ENCODE measurements around the gene PGGT1B. TPM values are rescaled to one million over a fixed set of nuclear protein-coding genes. Genes with fewer than 3 reads are reported as not detected.

PGGT1B gene
- total and polyA plus RNA-seq, 2 of the 8 experiments (the other 6 are each of a cell fraction or from before 2014, with no cell fraction given), result 1.9 to 43.1 TPM

GRCh38 chr5:115179394-115180164 lies 83.1 kb downstream of the PGGT1B start:
- H3K9ac ChIP-seq (replicated peaks in 1 of 4; ENCODE audit: extremely low read depth in 1 of 4, low read depth in 3 of 4, low read length in 3 of 4), result no peak overlapping the region; a peak in 1 of 7 replicates
- no peak overlapping the region for H3K23ac ChIP-seq (ENCODE audit: insufficient read length)
- H2BK5ac ChIP-seq (ENCODE audit: low read depth, low read length), result no peak overlapping the region
- 0 out of 2 replicates have a peak overlapping the region, but pooled peaks have one; percentile 30 for H2BK12ac ChIP-seq (ENCODE audit: low read depth, low read length)
- no peaks in the 10 kb centered on the region for H4K20me1 ChIP-seq (replicated peaks in 1 of 2; ENCODE audit: control insufficient read depth in 1 of 2, insufficient read depth in 2 of 2, low read length in 2 of 2)
- FAIRE-seq (no peak), DNase-seq (ENCODE audit: low read depth in 1 of 2, low spot score in 2 of 2) (peak in 1 of 2 experiments; percentile 69)
- no peak overlapping the region for H4K91ac ChIP-seq (replicated peaks; ENCODE audit: insufficient read length, low read length)
- ChIA-PET POLR2A (ENCODE audit: partially characterized antibody) (interaction anchor here (1.1 to 3.0 kb wide), 3 partner anchors 9 to 15 kb away, joined by 3 to 13 read pairs (median 8); partner anchors contain the start of gene TRIM36), CTCF (ENCODE audit: partially characterized antibody) (interaction anchor here (0.9 to 3.7 kb wide), 8 partner anchors 9 to 87 kb away, joined by 3 to 16 read pairs (median 5); partner anchors contain the start of gene TRIM36)
- peaks cover 12% of the 10 kb centered on the region; the same call in 1 of the 2 replicates for H3K23me2 ChIP-seq (ENCODE audit: low read depth, low read length)
- no peak overlapping the region for H2BK20ac ChIP-seq (ENCODE audit: low read length)
- WGBS, 2 experiments (ENCODE audit: extremely low coverage in 1 of 2, insufficient coverage in 1 of 2, insufficient read length in 1 of 2, insufficient replicate concordance in 2 of 2, low coverage in 1 of 2, low lambda C conversion rate in 2 of 2, missing lambda C conversion rate in 1 of 2), result 3% methylated on average over 51 of the region's 56 CpGs; no CpG with 5 or more reads in 1 of the 2 experiments
- no peaks in the 10 kb centered on the region for H3K36me3 ChIP-seq (ENCODE audit: control insufficient read depth in 2 of 4, insufficient read depth in 4 of 4, low read length in 3 of 4)
- no peak overlapping the region for H3K18ac ChIP-seq (ENCODE audit: extremely low read depth, low read length)
- no peak overlapping the region for H2BK15ac ChIP-seq (ENCODE audit: low read length)
- peak overlapping the region; percentile 86; the same call in 1 of the 2 replicates for H2AFZ ChIP-seq (ENCODE audit: low read length)
- no peaks in the 10 kb centered on the region for H3K79me1 ChIP-seq (ENCODE audit: low read depth, low read length)
- no peak overlapping the region; the same call in 1 of the 2 replicates for H4K8ac ChIP-seq (ENCODE audit: extremely low read depth, insufficient read depth, low read length)
- H3K79me2 ChIP-seq (ENCODE audit: control insufficient read depth in 1 of 2, insufficient read depth in 2 of 2, low read length in 2 of 2), result no peaks in the 10 kb centered on the region
- H3K56ac ChIP-seq (replicated peaks; ENCODE audit: insufficient read length, low read depth, low read length), result no peak overlapping the region
- no peak overlapping the region for H3K14ac ChIP-seq (ENCODE audit: insufficient read length)
- H2AK5ac ChIP-seq (ENCODE audit: low read depth, low read length), result no peak overlapping the region
- peaks cover 25 to 55% (median 51%) of the 10 kb centered on the region in 4 experiments for H3K27me3 ChIP-seq (replicated peaks in 1 of 4; ENCODE audit: control insufficient read depth in 3 of 4, extremely low read depth in 1 of 4, insufficient read depth in 3 of 4, low read length in 3 of 4)
- H3K4me1 ChIP-seq (replicated peaks in 1 of 4; ENCODE audit: control insufficient read depth in 3 of 4, insufficient read depth in 4 of 4, low read length in 3 of 4), result peaks cover 0 to 4% (median 2%) of the 10 kb centered on the region in 4 experiments; a peak in 5 of 7 replicates
- H3K4ac ChIP-seq (replicated peaks; ENCODE audit: insufficient read length, low read depth, low read length), result no peak overlapping the region
- H2BK120ac ChIP-seq (replicated peaks; ENCODE audit: low read depth, low read length), result no peak overlapping the region
- peak overlapping the region; percentile 38 to 67 (median 54) for H3K4me3 ChIP-seq (ENCODE audit: extremely low read depth in 1 of 4, insufficient read depth in 2 of 4, low read depth in 3 of 4, low read length in 4 of 4)
- H4K5ac ChIP-seq (ENCODE audit: insufficient read length, low read depth, low read length), result no peak overlapping the region
- peak overlapping the region; percentile 81 to 91 for H3K4me2 ChIP-seq (ENCODE audit: insufficient read depth in 1 of 2, low read depth in 2 of 2, low read length in 2 of 2)
- no peak overlapping the region for H3K27ac ChIP-seq (ENCODE audit: low read depth, low read length)
- no peaks in the 10 kb centered on the region for H3K9me3 ChIP-seq (ENCODE audit: insufficient read depth in 2 of 2, low read depth in 1 of 2, low read length in 1 of 2)
- TF ChIP-seq USF2 (IDR thresholded peaks at IDR 0.05; ENCODE audit: low read length), result no peak
- TF ChIP-seq RBBP5 (IDR thresholded peaks at IDR 0.05; ENCODE audit: borderline replicate concordance, low read depth, low read length), result no peak
- peak; percentile 41 for TF ChIP-seq KDM4A (IDR thresholded peaks at IDR 0.05; ENCODE audit: low read depth, low read length, severe bottlenecking)
- TF ChIP-seq RXRA (IDR thresholded peaks at IDR 0.05; ENCODE audit: insufficient read depth, low read depth, low read length), result no peak
- peak; percentile 18; the same call in 1 of the 2 replicates for TF ChIP-seq KDM1A (IDR thresholded peaks at IDR 0.05; ENCODE audit: borderline replicate concordance, low read length)
- no peak for TF ChIP-seq SIX5 (IDR thresholded peaks at IDR 0.05; ENCODE audit: low read depth, low read length)
- no peak for TF ChIP-seq SIN3A (conservative IDR thresholded peaks at IDR 0.05 in 1 of 2, IDR thresholded peaks at IDR 0.05 in 1 of 2; ENCODE audit: low read depth in 1 of 2, low read length in 2 of 2)
- peak in 1 of 2 experiments; percentile 54; a peak in 1 of 4 replicates for TF ChIP-seq HDAC2 (IDR thresholded peaks at IDR 0.05; ENCODE audit: borderline replicate concordance in 1 of 2, low read depth in 2 of 2, low read length in 2 of 2)
- no peak for TF ChIP-seq GTF2F1 (IDR thresholded peaks at IDR 0.05; ENCODE audit: borderline replicate concordance, low read depth, low read length)

Measured in H1 (cell line).